GM06990 (cell line): ENCODE results near the gene ACHE.

Source experiments
- DNase-seq: peaks from one replicate; pipeline ENCODE4 v3.0.0-alpha.2; 2011; ENCODE audit not compliant: insufficient read length; ENCODE audit errors: extremely low read depth
- H3K27me3 ChIP-seq: replicated peaks from 2 replicates; pipeline ENCODE4 v1.6.0; 2011; ENCODE audit warnings: low read length; ENCODE audit not compliant: control insufficient read depth, insufficient read depth
- H3K36me3 ChIP-seq: 2 replicates; pipeline ENCODE4 v1.5.1; 2011; ENCODE audit warnings: low read length; ENCODE audit not compliant: control insufficient read depth, insufficient read depth
- H3K4me3 ChIP-seq: replicated peaks from 2 replicates; pipeline ENCODE4 v1.5.1; 2011; ENCODE audit warnings: low read depth, mild to moderate bottlenecking, control low read depth, low read length
- TF ChIP-seq, protein P1 (sequence below): IDR thresholded peaks from 2 replicates; pipeline ENCODE4 v1.5.1; 2011; ENCODE audit warnings: low read length, control low read depth, mild to moderate bottlenecking, inconsistent platforms; ENCODE audit not compliant: insufficient read depth, poor library complexity, severe bottlenecking

Gene ACHE

DNA sequence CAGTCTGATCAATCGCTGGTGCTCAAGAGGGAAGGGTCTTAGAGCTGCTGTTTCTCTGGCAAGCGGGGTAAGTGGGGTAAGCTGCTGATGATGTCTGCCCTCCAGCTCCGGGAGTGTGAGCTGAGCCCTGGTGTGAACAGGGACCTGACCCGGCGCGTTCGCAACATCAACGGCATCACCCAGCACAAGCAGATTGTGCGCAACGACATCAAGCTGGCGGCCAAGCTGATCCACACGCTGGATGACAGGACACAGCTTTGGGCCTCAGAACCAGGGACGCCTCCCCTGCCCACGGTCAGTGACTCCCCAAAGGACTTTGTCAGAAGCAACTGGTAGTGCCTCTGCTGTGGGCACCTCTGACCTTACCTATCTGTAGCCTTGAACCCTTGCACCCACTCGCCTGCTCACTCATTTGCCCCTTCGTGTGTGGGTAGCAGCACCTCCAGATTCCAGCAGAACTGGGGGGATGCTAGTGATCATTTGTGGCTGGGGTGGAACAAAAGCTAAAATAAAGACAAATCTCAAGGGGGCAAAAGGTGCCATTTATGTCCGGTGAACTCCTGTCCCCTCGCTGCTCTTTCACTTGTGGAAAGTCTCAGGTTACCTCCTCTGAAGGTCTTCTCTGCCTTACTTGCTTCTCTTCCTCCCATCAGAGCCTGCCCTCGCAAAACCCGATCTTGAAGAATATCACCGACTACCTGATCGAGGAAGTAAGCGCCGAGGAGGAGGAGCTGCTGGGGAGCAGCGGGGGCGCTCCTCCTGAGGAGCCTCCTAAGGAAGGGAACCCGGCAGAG is 9.3 kb downstream of the ACHE start:
- TF ChIP-seq, protein P1, sequence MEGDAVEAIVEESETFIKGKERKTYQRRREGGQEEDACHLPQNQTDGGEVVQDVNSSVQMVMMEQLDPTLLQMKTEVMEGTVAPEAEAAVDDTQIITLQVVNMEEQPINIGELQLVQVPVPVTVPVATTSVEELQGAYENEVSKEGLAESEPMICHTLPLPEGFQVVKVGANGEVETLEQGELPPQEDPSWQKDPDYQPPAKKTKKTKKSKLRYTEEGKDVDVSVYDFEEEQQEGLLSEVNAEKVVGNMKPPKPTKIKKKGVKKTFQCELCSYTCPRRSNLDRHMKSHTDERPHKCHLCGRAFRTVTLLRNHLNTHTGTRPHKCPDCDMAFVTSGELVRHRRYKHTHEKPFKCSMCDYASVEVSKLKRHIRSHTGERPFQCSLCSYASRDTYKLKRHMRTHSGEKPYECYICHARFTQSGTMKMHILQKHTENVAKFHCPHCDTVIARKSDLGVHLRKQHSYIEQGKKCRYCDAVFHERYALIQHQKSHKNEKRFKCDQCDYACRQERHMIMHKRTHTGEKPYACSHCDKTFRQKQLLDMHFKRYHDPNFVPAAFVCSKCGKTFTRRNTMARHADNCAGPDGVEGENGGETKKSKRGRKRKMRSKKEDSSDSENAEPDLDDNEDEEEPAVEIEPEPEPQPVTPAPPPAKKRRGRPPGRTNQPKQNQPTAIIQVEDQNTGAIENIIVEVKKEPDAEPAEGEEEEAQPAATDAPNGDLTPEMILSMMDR = no peak
- Histone ChIP-seq H3K27me3 (no peaks in the 10 kb centered on the region), H3K36me3 (peaks cover 46% of the 10 kb centered on the region), H3K4me3 (no peak overlapping the region)
- DNase-seq = no peak

- H3K4me3 ChIP-seq = no peak overlapping the region
- no peak for DNase-seq
- H3K27me3 ChIP-seq = no peaks in the 10 kb centered on the region
- TF ChIP-seq, protein P1 = no peak
- peaks cover 49% of the 10 kb centered on the region for H3K36me3 ChIP-seq
These were observed 10.1 kb downstream of the ACHE start for GRCh38 chr7:100885440-100886141.

GRCh38 chr7:100884736-100885439 is 10.8 kb downstream of the ACHE start:
- TF ChIP-seq, protein P1 = no peak
- H3K4me3 ChIP-seq = no peak overlapping the region
- DNase-seq = no peak
- H3K27me3 ChIP-seq = no peaks in the 10 kb centered on the region
- H3K36me3 ChIP-seq = peaks cover 51% of the 10 kb centered on the region

DNA sequence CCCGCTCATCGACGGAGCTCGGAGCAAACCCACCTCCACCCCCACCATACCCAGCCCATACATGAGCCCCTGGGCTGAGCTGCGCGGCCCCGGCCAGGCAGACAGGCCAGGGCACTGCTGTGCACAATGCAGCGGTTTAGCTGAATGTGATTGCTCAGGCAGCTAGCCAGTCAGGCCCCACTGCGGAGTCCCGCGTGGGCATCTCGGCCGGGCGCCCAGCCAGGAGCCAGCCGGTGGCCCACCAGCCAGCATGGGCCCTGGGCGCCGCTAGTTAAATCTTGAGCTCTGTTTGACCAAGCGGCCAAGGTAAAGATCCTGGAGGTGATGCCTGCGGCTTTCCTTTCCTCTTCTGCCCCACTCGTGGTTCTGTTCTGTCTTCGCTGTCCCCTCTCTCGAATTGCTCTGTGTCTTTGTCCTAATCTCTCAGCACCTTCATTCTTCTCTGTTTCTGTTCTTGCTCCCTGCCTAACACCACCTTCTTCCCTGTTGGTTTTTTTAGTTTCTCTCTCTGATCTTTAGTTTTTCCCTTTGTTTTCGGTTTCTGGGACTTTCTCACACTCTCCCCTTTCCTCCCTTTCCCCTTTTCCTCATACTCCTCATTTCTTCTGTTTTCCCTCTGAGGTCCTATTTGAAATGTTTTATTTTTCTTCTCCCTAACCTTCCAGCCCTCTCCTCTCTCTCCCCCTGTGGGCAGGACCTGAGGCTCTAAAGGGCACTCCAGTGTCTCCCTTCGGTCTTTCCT is 12.7 kb downstream of the ACHE start:
- no peak for DNase-seq
- Histone ChIP-seq H3K36me3 (peaks cover 53% of the 10 kb centered on the region), H3K4me3 (no peak overlapping the region), H3K27me3 (no peaks in the 10 kb centered on the region)
- TF ChIP-seq, protein P1 = no peak

- no peak overlapping the region for H3K4me3 ChIP-seq
- no peak for DNase-seq
- H3K36me3 ChIP-seq = peaks cover 50% of the 10 kb centered on the region
- H3K27me3 ChIP-seq = no peaks in the 10 kb centered on the region
- TF ChIP-seq, protein P1 = no peak
These were observed 13.5 kb downstream of the ACHE start for GRCh38 chr7:100882201-100882600.
